Measurements from ENCODE around the gene RASD2.
"Not testable (repeated sequence)": the region's sequence is repeated elsewhere in the genome, so short reads cannot be mapped to it uniquely, and the experiment has no call there.

The RASD2 gene, protein sequence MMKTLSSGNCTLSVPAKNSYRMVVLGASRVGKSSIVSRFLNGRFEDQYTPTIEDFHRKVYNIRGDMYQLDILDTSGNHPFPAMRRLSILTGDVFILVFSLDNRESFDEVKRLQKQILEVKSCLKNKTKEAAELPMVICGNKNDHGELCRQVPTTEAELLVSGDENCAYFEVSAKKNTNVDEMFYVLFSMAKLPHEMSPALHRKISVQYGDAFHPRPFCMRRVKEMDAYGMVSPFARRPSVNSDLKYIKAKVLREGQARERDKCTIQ

DNA sequence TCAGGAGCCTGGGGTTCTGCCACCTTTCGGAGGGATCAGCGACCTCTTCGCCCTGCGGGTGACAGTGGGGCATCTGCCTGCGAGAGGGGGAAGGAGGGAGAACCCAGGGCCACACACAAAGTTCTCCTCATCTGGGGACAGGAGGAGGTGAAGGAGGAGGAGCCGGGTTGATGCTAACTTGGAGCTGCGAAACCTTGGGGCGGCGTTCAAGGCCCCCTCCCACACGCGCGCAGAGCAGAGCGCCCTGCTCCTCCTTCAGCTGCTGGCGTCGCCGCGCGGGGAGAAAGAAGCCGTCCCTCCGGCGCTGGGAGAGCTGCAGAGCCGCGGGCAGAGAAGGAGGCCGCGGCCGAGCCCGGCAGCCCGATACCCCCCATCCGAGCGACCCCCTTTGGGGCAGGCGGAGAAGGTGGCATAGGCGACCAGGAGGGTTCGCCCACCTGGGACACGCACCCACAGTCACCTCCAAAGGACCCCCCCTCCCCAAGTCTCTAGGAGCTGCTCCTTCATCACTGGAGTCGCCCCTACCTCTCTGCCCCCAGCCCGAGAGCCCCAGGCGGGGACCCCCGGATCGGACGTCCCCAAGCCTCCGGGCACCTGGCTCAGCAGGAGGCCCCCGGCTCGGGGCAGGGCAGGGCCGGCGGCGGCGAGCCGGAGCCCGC is at the start of gene RASD2:
Gene RASD2 (plus strand): TSS at position 237 of the 659 bp plus-strand sequence. CDS start 5,979 bp downstream, outside the sequence.
- DNase-seq (ENCODE audit: low read depth): no peak

DNA sequence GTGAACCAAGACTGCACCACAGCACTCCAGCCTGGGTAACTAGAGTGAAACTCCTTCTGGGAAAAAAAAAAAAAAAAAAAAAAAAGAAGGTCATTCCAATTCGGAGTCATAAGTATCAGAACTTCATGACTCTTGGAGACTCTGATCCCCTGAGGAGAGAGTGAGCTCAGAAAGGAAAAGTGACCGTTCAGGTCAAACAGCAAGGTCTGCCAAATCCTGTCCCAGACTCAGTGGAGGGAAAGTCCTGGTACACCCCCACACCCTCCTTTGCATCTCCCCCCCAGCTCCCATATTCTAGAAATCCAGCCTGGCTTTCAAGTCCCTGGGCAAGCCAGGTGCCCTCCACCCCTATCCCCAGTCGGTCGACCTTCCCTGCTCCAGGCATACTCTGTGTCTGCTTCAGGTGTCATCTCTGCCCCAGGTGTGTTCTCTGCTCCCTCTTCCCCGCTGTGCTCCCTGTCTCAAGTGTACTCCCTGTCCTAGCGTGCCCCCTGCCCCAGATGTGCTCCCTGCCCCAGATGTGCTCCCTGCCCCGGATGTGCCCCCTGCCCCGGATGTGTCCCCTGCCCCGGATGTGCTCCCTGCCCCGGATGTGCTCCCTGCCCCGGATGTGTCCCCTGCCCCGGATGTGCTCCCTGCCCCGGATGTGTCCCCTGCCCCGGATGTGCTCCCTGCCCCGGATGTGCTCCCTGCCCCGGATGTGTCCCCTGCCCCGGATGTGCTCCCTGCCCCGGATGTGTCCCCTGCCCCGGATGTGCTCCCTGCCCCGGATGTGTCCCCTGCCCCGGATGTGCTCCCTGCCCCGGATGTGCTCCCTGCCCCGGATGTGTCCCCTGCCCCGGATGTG is 49.3 kb upstream of the RASD2 start:
- DNase-seq (ENCODE audit: low read depth): not testable (repeated sequence)

DNA sequence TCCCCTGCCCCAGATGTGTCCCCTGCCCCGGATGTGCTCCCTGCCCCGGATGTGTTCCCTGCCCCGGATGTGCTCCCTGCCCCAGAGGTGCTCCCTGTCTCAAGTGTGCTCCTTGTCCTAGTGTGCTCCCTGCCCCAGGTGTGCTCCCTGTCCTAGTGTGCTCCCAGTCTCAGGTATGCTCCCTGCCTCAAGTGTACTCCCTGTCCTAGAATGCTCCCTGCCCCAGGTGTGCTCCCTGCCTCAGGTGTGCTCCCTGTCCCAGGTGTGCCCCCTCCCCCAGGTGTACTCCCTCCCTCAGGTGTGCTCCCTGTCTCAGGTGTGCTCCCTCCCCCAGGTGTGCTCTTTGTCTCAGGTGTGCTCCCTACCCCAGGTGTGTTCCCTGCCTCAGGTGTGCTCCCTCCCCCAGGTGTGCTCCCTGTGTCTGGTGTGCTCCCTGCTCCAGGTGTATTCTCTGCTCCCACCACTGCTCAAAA is 48.7 kb upstream of the RASD2 start:
- DNase-seq (ENCODE audit: low read depth): no peak

DNA sequence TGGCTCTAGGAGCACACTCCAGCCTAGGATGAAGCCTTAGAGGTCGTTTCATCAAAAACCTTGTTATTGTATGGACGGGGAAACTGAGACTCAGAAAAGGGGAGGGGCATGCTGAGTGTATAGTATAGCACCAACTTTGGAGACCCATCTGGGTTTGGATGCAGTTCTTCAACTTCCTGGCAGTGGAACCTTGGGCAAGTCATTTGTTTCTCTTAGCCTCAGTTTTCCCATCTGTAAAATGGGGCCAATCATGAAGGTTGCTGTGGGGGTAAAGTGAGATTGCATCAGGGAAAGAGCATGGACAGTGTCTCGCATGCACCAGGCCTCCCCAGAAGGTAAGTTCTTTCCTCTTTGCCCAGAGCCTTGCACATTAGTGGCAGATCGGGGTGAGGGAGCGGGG is 47.6 kb upstream of the RASD2 start:
- no peak for DNase-seq (ENCODE audit: low read depth)

DNA sequence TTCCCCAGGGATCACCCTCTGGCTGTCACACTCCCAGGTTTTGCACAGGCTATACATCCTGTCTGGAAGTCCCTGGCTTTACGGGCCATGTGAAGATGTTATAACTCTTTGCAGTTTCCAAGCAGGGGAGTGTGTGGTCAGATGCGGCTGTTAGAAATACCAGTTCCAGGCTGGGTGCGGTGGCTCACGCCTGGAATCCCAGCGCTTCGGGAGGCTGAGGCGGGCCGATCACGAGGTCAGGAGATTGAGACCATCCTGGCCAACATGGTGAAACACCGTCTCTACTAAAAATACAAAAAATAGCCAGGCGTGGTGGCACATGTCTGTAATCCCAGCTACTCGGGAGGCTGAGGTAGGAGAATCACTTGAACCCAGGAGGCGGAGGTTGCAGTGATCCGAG is 44.9 kb upstream of the RASD2 start:
- not testable (repeated sequence) for DNase-seq (ENCODE audit: low read depth)

DNA sequence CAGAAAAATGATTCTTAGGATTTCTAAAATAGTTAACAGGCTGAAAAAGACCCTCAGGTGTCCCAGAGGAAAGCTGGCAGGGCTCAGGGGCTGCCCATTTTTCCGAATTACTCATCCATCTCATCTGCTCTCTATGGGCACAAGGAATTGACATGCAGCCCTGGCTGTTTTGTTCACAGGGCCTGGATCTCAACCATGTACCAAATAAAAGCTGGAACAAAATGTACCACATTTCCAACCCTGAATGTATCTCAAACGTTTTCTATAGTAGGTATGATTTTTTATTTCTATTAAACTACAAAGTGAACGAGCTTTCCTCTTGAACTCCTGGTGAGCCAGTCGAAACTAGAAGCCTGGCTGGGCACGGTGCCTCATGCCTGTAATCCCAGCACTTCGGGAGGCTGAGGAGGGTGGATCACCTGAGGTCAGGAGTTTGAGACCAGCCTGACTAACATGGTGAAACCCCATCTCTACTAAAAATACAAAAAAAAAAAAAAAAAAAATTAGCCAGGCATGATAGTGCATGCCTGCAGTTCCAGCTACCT is 43.8 kb upstream of the RASD2 start:
- DNase-seq (ENCODE audit: low read depth): no peak

DNA sequence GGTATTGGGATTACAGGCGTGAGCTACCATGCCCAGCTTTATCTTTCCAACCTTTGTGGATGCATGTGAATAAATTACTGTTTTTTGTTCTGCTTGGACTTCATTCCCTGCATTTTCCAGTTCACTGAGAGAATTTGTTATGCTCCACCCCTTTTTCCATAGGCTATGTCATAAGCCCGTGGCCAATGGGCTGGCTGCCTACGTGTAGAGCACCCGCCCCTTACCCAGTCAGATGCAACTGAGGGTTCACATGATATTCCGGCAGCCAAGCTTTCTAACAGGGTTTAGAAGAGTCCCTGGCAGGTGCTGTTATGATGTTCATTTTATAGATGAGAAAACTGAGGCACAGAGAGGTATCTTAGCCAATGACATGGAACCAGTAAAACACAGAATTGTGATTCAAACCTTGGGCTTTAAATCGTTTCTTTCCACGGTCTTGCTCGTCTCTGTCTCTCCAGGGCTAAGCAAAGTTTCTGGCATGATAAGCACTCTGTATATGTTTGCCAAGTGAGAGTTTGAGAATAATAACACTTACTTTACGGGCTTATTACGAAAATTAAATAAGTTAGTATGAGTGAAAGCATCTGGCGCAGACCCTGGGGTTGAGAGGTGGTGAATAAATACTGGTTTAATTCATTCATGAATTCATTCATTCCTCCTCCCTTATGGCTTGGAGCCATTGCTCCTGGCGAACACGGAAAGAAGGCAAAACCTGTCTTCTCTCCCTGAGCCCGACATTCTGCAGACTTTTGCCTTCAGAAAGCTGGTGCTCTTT is 42.4 kb upstream of the RASD2 start:
- no peak for DNase-seq (ENCODE audit: low read depth)

DNA sequence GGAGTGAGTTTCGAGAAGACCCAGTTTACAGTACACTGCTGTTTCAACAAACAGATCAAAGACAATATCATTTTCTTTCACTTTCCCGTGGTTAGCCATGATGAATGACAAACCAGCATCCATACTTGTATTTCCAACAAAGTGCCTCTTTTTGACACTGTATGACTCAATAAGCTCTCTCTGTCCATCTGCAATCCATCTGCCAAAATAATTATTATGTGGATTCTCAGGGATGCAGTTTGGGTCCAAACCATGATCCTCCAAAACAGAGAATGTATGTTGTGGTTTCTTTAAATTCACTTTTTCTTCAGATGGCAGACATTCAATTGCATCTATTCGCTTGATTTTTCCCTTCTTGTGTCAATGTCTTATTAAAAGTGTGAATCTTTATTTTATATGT is 37.8 kb upstream of the RASD2 start:
- no peak for DNase-seq (ENCODE audit: low read depth)

DNA sequence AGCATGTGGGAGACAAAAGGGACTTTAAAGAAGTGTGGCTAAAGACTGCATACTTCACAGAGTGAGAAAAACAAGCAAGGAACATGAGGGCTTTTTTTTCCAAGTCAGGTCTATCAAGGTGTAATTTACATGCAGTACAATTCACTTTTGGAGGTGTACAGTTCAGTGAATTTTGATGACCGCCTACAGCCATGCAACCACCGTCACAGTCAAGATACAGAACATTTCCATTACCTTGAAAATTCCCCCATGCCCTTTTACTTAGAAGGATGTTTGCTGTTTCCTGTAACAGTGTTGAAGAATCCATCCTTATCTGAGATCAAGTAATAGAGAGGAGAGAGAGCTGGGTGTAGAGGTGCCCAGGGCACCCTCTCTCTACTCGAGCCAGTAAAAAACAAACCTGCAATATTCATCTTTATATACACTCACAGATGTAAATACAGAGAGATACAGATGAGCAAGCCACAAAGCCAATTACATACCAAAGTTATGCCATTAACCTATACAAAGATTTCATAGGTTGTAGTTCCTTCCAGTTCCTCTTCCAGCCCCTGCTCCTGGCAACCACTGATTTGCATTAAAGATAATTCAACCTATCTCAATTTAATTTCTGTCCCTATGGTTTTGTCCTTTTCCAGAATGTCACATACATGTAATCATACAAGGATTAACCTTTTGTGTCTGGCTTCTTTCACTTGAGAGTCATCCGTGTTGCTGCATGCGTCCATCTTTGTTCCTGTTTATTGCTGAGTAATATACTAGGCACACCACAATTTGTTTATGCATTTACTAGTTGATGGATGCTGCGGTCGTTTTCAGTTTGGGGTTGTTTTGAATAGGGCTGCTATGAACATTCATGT is 35.0 kb upstream of the RASD2 start:
- no peak for DNase-seq (ENCODE audit: low read depth)

DNA sequence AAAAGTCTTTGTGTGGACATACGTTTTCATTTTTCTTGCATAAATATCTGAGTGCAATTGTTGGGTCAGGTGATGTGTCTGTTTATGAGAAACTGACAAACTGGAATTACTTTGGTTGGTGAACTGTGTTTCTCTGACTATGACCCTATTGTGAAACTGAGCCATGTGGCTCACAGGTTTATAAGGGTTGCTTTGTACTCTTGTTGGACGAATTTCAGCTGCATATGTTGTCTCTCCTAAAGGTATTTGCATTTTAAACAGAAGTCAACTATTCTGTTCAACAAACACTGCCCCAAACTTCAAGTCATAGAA is 34.4 kb upstream of the RASD2 start:
- DNase-seq (ENCODE audit: low read depth): no peak

DNA sequence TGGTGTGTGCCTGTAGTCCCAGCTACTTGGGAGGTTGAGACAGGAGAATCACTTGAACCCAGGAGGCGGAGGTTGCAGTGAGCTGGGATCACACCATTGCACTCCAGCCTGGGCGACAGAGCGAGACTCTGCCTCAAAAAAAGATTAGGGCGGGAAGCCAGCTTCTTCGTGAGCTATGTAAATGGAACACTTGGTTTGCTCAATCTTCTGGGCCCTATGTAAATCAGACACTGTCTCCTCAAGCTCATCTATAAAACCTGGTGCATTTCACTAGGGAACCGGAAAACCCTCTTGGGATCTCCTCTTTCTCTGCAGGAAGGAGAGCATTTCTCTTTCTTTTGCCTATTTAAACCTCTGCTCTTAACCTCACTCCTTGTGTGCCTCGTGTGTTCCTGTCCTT is 32.8 kb upstream of the RASD2 start:
- DNase-seq (ENCODE audit: low read depth): not testable (repeated sequence)

DNA sequence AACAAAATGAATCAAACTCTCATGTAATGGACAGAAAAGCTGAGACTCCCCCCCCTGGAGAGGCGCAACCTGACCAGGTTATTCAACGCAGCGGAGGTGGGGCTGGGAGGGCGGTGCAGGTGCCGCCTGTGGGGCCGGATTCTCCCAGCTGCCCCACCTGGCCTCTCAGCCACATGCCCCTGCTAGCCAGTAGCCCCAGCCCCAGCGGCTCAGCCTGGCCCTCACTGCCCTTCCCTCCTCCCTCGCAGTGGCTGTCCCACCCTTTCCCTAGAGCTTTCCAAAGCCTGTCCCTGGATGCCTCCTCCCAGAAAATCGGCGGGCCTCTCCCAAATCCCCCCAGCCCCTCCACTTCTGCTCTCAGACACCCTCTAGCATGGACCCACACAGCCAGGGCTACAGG is 31.2 kb upstream of the RASD2 start:
- DNase-seq (ENCODE audit: low read depth): no peak

DNA sequence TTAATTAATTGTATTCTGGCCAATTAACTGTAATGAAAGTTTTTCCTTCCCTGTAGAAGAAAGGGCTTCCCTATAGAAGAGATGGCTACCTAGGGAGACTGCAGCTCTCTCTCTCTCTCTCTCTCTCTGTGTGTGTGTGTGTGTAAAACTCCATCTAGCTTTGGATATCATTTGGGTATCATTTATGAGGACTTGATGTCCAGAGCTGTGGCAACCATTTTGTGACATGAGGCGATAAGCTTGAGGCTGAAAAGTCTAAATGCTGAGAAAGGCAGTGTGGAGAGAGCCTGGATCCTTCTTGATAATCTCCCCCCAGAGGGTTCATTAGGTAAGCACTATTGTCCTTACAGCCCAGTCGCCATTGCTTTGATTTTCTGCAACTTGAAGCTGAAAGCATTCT is 30.7 kb upstream of the RASD2 start:
- no peak for DNase-seq (ENCODE audit: low read depth)

DNA sequence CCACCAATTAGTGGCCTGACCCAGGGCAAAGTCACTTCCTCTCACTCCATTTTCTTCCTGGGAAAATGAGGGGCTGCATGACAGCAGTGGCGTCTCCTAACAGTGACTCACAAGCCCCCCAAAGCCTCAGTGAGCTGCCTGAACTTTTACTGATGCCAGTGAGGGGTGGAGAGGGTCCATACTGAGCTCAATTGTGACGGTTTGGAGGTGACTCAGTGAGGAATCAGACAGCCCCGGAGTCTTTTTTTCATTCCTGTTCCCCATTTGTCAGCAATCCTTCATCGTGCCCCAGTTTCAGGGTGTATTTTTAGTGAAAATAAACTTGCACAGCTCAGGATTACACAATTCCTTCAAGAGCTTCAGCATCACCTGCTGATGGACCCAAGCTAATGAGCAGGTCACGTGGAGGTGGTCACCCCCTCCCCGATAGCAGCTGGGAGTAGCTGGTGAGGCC is 30.1 kb upstream of the RASD2 start:
- DNase-seq (ENCODE audit: low read depth): no peak

DNA sequence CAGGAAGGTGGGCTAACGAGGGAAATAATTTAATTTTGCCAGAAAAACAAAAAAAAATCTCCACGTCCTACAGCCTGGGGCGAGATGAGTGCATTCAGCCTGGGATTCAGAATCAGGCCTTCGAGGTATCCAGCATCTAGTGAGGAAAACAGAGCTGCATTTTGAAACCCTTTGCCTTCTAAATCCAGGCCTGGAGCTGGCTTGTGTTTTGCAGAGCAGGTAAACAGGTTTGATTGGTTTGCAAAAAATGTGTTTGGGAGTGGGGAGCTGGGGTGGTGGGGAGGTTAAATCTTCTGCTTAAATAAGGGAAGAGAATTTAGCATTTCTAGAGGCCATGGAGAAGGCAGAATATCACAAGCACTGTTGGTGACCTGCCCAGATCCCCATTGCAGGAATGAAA is 29.7 kb upstream of the RASD2 start:
- no peak for DNase-seq (ENCODE audit: low read depth)

DNA sequence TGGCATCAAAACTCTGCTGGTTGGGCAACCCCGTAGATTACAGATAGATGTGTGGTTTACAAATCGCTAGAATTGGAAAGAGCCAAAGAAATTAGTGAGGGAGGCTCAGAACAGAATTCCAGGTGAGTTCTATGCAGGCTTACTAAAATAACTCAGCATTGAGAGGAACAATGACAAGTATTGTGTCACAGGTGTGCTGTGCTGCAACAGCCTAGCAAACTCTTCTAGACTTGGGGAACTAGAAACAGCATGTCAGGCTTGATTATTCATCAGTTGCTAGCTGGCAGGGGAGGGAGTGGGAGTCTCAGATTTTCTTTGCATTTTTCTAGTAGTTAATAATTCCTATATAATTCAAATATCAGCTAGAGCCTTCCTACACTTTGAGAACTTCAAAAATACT is 26.3 kb upstream of the RASD2 start:
- DNase-seq (ENCODE audit: low read depth): no peak

DNA sequence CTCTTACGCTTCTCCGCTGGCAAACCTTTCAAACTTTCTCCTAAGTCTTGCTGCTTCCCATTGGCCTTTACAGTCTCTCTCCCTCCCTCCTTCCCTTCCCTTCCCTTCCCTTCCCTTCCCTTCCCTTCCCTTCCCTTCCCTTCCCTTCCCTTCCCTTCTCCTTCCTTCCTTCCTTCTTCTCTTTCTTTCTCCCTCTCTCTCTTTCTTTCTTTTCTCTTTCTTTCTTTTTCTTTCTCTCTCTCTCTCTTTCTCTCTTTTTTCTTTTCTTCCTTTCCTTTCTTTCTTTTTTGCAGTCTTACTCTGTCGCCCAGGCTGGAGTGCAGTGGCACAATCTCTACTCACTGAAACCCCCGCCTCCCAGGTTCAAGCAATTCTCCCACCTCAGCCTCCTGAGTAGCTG is 24.7 kb upstream of the RASD2 start:
- DNase-seq (ENCODE audit: low read depth): not testable (repeated sequence)

DNA sequence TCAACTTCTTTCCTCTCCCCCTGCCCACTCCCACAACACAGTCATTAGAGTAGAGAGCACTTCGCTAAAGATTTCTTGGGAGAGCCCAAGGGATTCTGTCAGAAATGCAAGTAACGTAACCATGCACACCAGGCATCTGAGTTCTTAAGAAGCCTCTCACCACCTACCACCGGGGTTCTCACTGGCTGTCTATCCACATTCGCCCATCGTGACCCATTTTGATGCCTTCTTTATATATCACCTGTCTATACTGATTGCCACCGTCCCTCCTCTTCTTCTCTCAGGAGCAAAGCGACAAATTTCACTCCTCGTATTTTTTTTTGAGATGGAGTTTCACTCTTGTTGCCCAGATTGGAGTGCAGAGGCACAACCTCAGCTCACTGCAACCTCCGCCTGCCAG is 23.9 kb upstream of the RASD2 start:
- no peak for DNase-seq (ENCODE audit: low read depth)

DNA sequence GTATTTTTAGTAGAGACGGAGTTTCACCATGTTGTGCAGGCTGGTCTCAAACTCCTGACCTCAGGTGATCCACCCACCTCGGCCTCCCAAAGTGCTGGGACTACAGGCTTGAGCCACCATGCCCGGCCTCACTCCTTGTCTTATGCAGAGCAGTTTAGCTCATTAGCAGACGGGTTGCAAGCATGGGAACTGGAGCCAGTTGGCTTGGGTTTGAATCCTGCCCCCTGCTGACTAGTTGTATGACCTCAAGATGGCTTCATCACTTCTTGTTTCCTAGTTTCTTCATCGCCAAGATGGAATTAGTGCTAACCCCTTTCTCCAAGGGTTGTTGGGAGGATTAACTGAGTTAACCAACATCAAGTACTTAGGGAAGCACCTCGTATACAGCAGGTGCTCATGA is 23.4 kb upstream of the RASD2 start:
- no peak for DNase-seq (ENCODE audit: low read depth)

DNA sequence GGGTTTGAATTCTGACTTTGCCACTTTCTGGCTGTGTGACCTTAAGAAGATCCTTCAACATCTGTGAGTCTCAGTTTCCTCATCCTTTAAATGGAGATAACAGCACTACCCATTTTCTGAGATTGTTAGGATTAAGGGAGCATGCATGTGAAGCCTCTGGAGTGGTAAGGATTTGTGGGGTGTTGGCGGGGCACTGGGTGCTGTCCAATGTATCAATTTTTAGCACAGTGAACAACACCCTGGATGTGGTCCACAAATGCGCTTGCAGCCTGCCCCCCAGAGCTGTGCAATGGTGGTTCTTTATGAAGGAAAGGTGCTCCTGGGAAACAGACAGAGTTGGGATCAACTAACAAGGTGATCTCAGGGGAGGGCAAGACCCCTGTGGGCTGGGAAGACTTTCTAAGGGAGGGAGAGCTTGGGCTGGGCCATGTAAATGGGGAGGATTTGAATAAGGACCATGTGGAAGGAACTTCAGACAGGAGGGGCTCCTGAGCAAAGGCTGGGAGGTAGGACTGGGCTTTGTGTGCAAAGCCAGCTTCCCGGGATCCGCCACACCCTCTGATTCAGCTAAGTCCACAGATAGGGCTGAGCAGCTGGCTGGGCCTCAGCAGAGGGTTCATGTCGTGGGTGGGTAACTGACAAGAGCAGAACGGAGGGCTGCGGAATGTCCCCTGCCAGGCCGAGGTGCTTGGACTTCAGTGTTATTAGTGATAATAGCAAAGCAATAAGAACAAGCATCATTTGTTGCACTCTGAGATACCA is 22.7 kb upstream of the RASD2 start:
- no peak for DNase-seq (ENCODE audit: low read depth)
